Left lung (tissue), 10 donors: ENCODE data around the gene ROBO1. TPM values are rescaled to one million over a fixed set of nuclear protein-coding genes. Genes with fewer than 3 reads are reported as not detected.
A peak's percentile ranks its signal among the peaks of the same experiment; 100 is the strongest.
"Not testable (repeated sequence)": the region's sequence is repeated elsewhere in the genome, so short reads cannot be mapped to it uniquely, and the experiment has no call there.

ENCODE experiments used
- ATAC-seq: fragments of 200-7000 bp; cut with Tn5 transposase; one replicate; pipeline ENCODE4 v1.9.1; 2020; ENCODE audit warnings: moderate library complexity
- DNase-seq, 4 donors: peaks; one replicate each; pipeline ENCODE4 v3.0.0-alpha.2; 2013 to 2020
- H3K27ac ChIP-seq, 2 donors: fragments of 200-600 bp; sonication (generic) in 1 of 2; one replicate each; pipeline versions ENCODE4 v1.5.0 to v1.8.0; 2020 to 2021
- H3K27me3 ChIP-seq, 2 donors: fragments of 200-600 bp; sonication (generic) in 1 of 2; one replicate each; pipeline versions ENCODE4 v1.5.0 to v1.8.0; 2020 to 2021
- H3K36me3 ChIP-seq, 2 donors: fragments of 200-600 bp; sonication (generic) in 1 of 2; one replicate each; pipeline versions ENCODE4 v1.5.0 to v1.8.0; 2020 to 2021
- H3K4me1 ChIP-seq, 2 donors: fragments of 200-600 bp; one replicate each; pipeline ENCODE4 v1.8.0; 2021
- H3K4me3 ChIP-seq, 2 donors: fragments of 200-600 bp; sonication (generic) in 1 of 2; one replicate each; pipeline versions ENCODE4 v1.5.0 to v1.8.0; 2020 to 2021; ENCODE audit warnings: mild to moderate bottlenecking in 1 of 2
- H3K9me3 ChIP-seq, 2 donors: fragments of 200-600 bp; sonication (generic) in 1 of 2; one replicate each; pipeline versions ENCODE4 v1.5.0 to v1.8.0; 2020 to 2021
- CTCF ChIP-seq, 2 donors: fragments of 200-600 bp; sonication (generic) in 1 of 2; IDR thresholded peaks; one replicate each; pipeline versions ENCODE4 v1.5.0 to v1.8.0; 2021; ENCODE audit warnings: antibody characterized with exemption in 2 of 2
- intact Hi-C, 2 donors: fragments of 100-400 bp; cut with DNase I; formaldehyde crosslinking; loops; one replicate each; pipeline versions ENCODE4 v1.11.2 to v1.14.2; 2022
- polyA plus RNA-seq, 6 donors: library from polyadenylated mRNA; unstranded; fragments of 120-200 nt; gene quantifications; one replicate each; pipeline ENCODE4 v1.2.1, GENCODE V29; 2013; ENCODE audit not compliant: insufficient read length in 6 of 6
- total RNA-seq, 2 donors: library from RNA; stranded (reverse); fragmentation: NEBNext Ultra II Directional; extraction: Animal tissue kit (Norgen Biotek cat#: 25700); gene quantifications; one replicate each; pipeline ENCODE4 v1.2.1, GENCODE V29; 2021
- donor health status: DM: no; HTN: yes; CAD: no.
- donor health status: DM: no; HTN: no; CAD: no.

Gene ROBO1
- total and polyA plus RNA-seq, 8 donors, result 20.3 to 134 (median 102) TPM

GRCh38 chr3:79339846-79340245, 428.0 kb downstream of the ROBO1 start:
- DNase-seq (no peak), ATAC-seq (peak; percentile 29)
- Histone ChIP-seq H3K27me3 (no peaks in the 10 kb centered on the region), H3K4me3 (no peak overlapping the region), H3K36me3 (no peaks in the 10 kb centered on the region), H3K9me3 (peaks cover 0 to 3% of the 10 kb centered on the region in 2 donors), H3K4me1 (no peaks in the 10 kb centered on the region), H3K27ac (no peak overlapping the region)
- intact Hi-C loops, result no loop called here
- TF ChIP-seq CTCF (IDR thresholded peaks at IDR 0.05), result no peak

GRCh38 chr3:79337798-79338197, 430.0 kb downstream of the ROBO1 start:
- Histone ChIP-seq H3K27ac (no peak overlapping the region), H3K4me3 (no peak overlapping the region), H3K36me3 (no peaks in the 10 kb centered on the region), H3K4me1 (no peaks in the 10 kb centered on the region), H3K9me3 (peaks cover 0 to 3% of the 10 kb centered on the region in 2 donors), H3K27me3 (no peaks in the 10 kb centered on the region)
- ATAC-seq (no peak), DNase-seq (no peak)
- no peak for TF ChIP-seq CTCF (IDR thresholded peaks at IDR 0.05)
- intact Hi-C loops, result no loop called here

GRCh38 chr3:79329154-79329553, 438.6 kb downstream of the ROBO1 start:
- Histone ChIP-seq H3K9me3 (peaks cover 0 to 2% of the 10 kb centered on the region in 2 donors), H3K4me3 (no peak overlapping the region), H3K27me3 (no peaks in the 10 kb centered on the region), H3K4me1 (no peaks in the 10 kb centered on the region), H3K27ac (no peak overlapping the region), H3K36me3 (no peaks in the 10 kb centered on the region)
- no peak for TF ChIP-seq CTCF (IDR thresholded peaks at IDR 0.05)
- no peak for DNase-seq
- no peak for ATAC-seq
- intact Hi-C loops, result no loop called here

GRCh38 chr3:79326642-79327041, 441.2 kb downstream of the ROBO1 start:
- no peak overlapping the region for H3K27ac ChIP-seq

GRCh38 chr3:79325833-79326383, 441.9 kb downstream of the ROBO1 start:
- intact Hi-C loops, H3K27ac ChIP-seq, H3K36me3 ChIP-seq, H3K27me3 ChIP-seq, DNase-seq, ATAC-seq, H3K4me1 ChIP-seq, H3K4me3 ChIP-seq, H3K9me3 ChIP-seq: not testable (repeated sequence)

More at GRCh38 chr3:79326642-79327041, 441.2 kb downstream of the ROBO1 start:
- no peak for TF ChIP-seq CTCF (IDR thresholded peaks at IDR 0.05)
- no peaks in the 10 kb centered on the region for H3K4me1 ChIP-seq
- no peaks in the 10 kb centered on the region for H3K27me3 ChIP-seq
- intact Hi-C loops, result no loop called here
- DNase-seq (no peak), ATAC-seq (no peak)
- peaks cover 0 to 2% of the 10 kb centered on the region in 2 donors for H3K9me3 ChIP-seq
- no peak overlapping the region for H3K4me3 ChIP-seq
- no peaks in the 10 kb centered on the region for H3K36me3 ChIP-seq
